ENCODE measurements around the gene ARID1B.

- no peak for TF ChIP-seq FOXP1 (CRISPR knock-in tag; IDR thresholded peaks at IDR 0.05; ENCODE audit: borderline replicate concordance)
- TF ChIP-seq CREM (CRISPR knock-in tag; IDR thresholded peaks at IDR 0.05): no peak
- TF ChIP-seq ZNF232 (CRISPR knock-in tag; IDR thresholded peaks at IDR 0.05): no peak
- TF ChIP-seq CREB1 (CRISPR knock-in tag; IDR thresholded peaks at IDR 0.05): no peak
- TF ChIP-seq HMGXB4 (CRISPR knock-in tag; IDR thresholded peaks at IDR 0.05): no peak
- TF ChIP-seq MXD4 (CRISPR knock-in tag; IDR thresholded peaks at IDR 0.05; ENCODE audit: borderline replicate concordance): no peak
- TF ChIP-seq E2F1 (CRISPR knock-in tag; IDR thresholded peaks at IDR 0.05): no peak
- TF ChIP-seq CTCF (IDR thresholded peaks at IDR 0.05): no peak
- no peak for TF ChIP-seq PREB (CRISPR knock-in tag; IDR thresholded peaks at IDR 0.05; ENCODE audit: borderline replicate concordance)
- TF ChIP-seq ETV6 (CRISPR knock-in tag; IDR thresholded peaks at IDR 0.05): no peak
Measured at GRCh38 chr6:156765117-156765516, 12.1 kb upstream of the ARID1B start.
